ENCODE data around the gene SLC66A3. TPM values are rescaled to one million over a fixed set of nuclear protein-coding genes. Genes with fewer than 3 reads are reported as not detected.

SLC66A3 gene
- total RNA-seq = 11.5 TPM
- long read RNA-seq, partial matches to known transcripts = 0 of 4 reads
- long read RNA-seq, other reads (novel, unspliced or antisense) = 0 of 4 reads

GRCh38 chr2:11155381-11156035 is at the start of gene SLC66A3:
SLC66A3 (plus strand) TSS chr2:11155467; CDS start chr2:11155547, 80 bp downstream.
- intact Hi-C loops (cut with DNase I) = no loop called here

GRCh38 chr2:11109002-11109401 is 46.3 kb upstream of the SLC66A3 start:
- DNase-seq (ENCODE audit: missing footprints) (no peak), ATAC-seq (no peak)
- intact Hi-C loops (cut with DNase I) = no loop called here

More at GRCh38 chr2:11155381-11156035, at the start of gene SLC66A3:
- ATAC-seq (peak; percentile 91), DNase-seq (ENCODE audit: missing footprints) (no peak)

- intact Hi-C loops (cut with DNase I) = no loop called here
- ATAC-seq (no peak), DNase-seq (ENCODE audit: missing footprints) (no peak)
Observed at GRCh38 chr2:11112870-11113428, 42.3 kb upstream of the SLC66A3 start.

- DNase-seq (ENCODE audit: missing footprints) = no peak
- intact Hi-C loops (cut with DNase I) = no loop called here
- no peak for ATAC-seq
Observed at GRCh38 chr2:11117776-11118175, 37.5 kb upstream of the SLC66A3 start.

- intact Hi-C loops (cut with DNase I) = no loop called here
- ATAC-seq = no peak
- DNase-seq (ENCODE audit: missing footprints) = no peak
Observed at GRCh38 chr2:11118761-11119160, 36.5 kb upstream of the SLC66A3 start.

DNA sequence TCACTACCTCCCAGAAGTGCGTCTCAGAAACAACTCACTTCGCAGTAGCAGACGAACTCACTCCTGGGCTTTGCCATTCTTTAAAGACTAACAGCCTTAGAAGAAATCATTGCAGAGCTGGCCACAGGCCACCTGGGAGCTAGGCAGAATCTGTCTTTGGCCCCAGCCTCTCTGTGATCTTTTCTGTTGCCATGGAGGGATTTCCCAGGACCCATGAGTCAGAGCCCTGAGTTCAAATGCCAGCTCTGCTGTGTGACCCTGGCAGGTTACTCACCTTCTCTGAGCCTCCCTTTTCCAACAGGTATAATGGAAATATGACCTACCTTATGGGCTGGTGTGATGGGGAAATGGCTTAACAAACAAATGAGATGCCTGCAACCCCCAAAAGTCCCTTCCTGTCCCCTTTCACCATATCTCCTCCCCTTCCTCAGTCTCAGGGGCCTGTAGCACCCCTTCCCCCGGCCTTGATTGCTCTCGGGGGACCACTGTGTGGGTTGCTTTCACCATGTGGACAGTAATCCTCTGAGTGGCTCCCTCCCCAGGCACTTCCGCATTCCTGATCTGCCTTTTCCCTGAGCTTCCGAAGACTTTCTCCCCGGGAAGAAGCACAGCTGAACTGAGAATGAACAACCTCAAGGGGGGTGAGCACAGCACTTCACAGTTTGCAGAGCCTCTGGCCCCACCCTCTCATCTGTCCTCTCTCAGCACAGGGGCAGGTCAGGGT is 34.0 kb upstream of the SLC66A3 start:
- intact Hi-C loops (cut with DNase I) = no loop called here
- ATAC-seq = no peak
- DNase-seq (ENCODE audit: missing footprints) = no peak

DNA sequence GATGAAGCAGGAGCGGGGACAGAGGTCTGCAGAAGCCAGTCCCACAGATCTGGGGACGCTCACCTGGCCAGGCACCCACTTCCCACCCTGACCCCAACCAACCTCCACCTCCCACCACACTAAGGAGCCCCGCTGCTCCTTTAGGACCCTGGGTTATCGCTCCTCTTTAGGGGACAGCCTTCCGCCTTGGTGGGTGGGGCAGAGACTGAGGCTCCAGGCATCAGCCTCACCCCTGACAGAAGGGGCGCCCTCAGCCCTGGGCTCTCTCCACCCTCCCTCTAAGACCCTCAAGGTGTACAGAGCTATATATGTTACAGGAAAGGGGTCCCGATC is 33.5 kb upstream of the SLC66A3 start:
- intact Hi-C loops (cut with DNase I) = no loop called here
- ATAC-seq = no peak

DNA sequence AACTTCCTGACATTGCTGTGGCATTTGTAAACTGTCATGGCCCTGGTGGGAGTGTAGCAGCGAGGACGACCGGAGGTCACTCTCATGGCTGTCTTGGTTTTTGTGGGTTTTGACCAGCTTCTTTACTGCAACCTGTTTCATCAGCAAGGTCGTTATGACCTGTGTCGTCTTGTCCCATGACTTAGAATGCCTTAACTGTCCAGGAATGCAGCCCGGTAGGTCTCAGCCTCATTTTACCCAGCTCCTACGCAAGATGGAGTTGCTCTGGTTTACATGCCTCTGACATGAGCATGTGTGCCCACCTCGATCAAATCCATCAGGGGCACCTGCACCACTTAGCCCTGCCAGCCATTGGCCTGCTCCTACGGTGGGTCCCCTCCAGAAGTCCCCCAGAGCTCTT is 32.9 kb upstream of the SLC66A3 start:
- no peak for ATAC-seq
- intact Hi-C loops (cut with DNase I) = no loop called here
- no peak for DNase-seq (ENCODE audit: missing footprints)

More for the DNA sequence above, 33.5 kb upstream of the SLC66A3 start:
- no peak for DNase-seq (ENCODE audit: missing footprints)

DNA sequence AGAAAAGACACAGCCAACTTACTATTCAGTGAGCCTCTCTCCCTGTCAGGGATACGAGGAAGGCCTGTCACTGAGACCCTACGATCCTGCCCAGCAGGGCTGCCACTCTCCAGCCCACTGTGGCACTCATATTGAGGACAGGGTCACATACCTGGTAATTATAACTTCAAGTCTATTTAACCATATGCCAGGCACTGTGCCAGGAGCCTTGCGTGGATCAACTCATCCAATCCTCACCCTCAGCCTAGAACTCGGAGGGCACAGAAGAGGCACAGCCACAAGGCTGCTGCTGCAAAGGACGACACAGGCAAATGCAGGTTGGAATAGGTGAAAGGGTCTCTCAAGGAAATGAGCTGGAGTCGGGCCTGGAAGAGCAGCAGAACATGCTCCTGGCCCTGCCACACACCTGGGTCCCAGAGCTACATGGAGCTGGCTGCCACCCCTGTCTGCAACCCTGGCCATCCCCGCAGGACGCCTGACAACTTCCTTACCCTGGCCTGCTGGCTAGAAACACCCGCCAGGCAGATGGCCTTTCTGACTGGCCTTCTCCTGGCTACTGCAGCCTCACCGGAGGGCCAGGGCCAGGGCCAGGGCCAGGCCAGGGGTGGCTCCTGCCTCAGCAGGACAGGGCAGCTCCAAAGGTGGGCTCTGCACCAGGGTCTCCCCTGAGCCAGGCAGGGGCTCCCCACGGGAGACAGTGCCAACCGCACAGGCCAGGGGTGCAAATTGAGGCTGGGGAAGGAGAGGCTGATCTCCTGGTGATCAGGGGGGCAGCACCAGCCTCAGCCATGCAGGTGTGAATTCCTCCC is 32.1 kb upstream of the SLC66A3 start:
- DNase-seq (ENCODE audit: missing footprints) = no peak
- intact Hi-C loops (cut with DNase I) = no loop called here
- no peak for ATAC-seq

DNA sequence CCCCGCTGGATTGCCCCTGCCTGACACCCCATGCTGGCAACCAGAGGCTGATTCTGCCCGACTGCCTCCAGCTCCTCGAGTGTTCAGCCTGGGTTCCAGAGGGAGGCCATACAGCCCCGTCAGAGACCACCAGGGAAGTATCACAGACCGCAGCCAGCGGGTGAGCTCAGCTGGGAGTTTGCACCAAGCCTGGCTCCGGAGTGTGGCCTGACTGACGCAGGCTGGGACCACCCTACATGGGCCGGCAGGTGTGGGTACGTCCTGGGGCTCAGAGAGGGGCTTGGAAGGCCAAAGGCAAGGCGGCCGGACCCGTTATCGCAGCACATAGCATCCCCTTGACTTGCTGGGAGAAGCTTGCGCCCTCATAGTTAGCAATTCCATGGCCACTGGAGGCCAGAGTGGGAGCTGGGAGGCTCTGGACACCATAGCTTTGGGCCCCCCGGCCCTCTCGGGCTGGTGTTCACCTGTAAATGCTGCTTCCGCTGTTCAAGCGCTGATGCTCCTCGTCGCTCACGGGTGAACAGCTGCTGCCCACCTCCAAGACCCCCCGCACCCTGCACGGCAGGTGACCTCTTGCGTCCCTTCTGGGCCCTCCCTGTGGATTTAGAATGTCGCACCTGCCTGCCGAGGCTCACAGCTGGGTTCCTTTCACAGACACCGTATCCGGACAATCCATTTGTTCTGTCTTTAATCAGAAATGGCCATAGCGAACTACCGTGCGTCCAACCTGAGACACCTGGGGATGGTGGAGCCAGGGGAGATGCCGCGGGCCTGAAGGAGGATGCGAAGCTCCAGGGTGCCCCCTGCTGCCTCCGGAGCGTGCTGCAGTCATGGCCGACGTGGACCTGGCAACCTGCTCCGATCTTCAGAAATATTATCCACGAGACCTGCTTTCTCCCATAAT is 31.2 kb upstream of the SLC66A3 start:
- no peak for DNase-seq (ENCODE audit: missing footprints)
- no peak for ATAC-seq
- intact Hi-C loops (cut with DNase I) = loop anchor here (1.0 kb wide), 1 partner anchor 292 kb away; no protein-coding TSS in a partner anchor

- intact Hi-C loops (cut with DNase I) = loop anchor here (1.0 kb wide), 1 partner anchor 292 kb away; no protein-coding TSS in a partner anchor
- no peak for ATAC-seq
- DNase-seq (ENCODE audit: missing footprints) = no peak
Observed at GRCh38 chr2:11124760-11125068, 30.6 kb upstream of the SLC66A3 start.

DNA sequence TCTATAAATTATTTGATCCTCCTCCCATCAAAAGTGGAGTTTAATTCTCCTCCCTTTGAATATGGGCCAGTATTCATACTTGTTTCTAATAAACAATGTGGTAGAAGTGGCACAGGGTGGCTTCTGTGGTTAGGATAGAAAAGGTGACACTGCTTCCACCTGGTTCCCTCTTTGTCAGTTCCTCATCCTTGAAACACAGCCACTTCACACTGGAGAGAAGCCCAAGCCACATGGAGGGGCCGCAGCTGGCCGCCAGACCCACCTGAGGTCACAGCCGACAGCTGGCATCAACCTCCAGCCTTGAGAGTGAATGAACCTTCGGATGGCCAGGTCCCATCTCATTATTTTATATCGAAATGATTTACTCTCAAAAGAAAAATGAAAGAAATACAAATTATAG is 27.5 kb upstream of the SLC66A3 start:
- intact Hi-C loops (cut with DNase I) = no loop called here
- no peak for ATAC-seq
- DNase-seq (ENCODE audit: missing footprints) = no peak

GRCh38 chr2:11128243-11128951 is 26.9 kb upstream of the SLC66A3 start:
- ATAC-seq (no peak), DNase-seq (ENCODE audit: missing footprints) (no peak)
- intact Hi-C loops (cut with DNase I) = no loop called here

GRCh38 chr2:11129598-11130449 is 25.4 kb upstream of the SLC66A3 start:
- peak; percentile 43 for ATAC-seq
- no peak for DNase-seq (ENCODE audit: missing footprints)
- intact Hi-C loops (cut with DNase I) = loop anchor here (5.0 to 10.0 kb wide), 4 partner anchors 65 to 452 kb away; no protein-coding TSS in a partner anchor

DNA sequence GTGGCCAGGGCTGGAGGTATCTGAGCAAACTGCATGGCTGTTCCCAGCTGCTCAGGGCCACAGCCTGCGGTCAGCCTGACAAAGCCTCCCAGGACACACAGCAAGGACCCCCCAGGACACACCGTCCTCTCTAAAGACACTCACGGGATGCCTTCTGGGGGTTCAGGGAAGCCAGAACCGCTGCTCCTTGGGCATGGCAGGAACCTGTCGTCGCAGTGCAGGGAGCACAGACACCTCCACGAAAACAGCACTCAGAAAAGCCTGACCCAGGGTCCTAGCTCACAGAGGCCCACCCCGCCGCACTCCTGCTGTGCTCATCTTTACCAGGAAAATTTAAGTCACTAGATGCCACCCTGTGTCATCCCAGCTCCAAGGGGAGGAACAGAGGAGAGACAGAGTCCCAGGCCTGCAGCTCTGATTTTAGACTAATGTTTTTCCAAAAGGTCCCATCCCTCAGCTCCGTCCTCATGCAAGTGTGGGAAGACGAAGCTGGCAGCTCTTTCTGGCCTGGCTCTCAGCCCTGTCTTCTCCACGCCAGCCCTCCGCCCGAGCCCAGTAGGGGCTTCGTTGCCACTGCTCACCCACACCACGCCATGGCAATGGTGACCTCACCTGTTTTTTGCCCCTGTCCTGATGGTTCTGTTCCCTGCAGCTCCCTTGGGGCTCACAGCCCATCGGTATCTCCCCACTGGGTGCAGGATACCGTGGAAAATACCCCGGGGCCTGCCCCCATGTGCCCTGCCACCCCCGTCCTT is 23.9 kb upstream of the SLC66A3 start:
- DNase-seq (ENCODE audit: missing footprints) (no peak), ATAC-seq (no peak)
- intact Hi-C loops (cut with DNase I) = loop anchor here (5.0 to 10.0 kb wide), 4 partner anchors 63 to 451 kb away; no protein-coding TSS in a partner anchor

DNA sequence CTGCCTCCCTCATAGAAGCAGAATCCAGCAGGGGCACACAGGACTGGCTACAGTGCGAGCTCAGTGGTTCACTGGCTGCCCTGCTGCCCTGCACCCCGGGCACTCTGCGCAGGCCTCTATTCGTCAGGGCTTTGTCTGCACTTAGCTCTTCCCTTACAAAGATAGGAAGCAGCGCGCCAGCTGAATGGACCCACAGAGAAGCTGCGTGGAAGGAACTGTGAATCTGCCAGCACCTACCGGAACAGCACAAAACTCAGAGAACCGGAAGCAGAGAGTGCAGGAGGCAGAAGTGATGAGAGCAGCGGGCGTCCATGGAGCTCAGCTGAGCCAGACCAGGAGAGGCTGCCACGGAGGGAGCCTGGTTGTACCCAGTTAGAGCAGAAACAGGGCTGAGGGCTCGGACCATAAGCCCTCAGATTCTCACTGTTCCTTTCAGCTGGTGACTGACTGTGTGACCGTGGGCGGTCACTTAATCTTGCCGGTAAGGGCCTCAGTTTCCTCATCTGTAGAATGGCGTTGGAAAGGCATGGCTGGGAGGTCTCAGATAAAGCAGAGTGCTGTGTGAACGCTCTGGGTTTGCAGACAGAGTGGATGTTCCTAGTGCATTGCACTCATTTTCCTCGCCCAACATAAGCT is 23.1 kb upstream of the SLC66A3 start:
- intact Hi-C loops (cut with DNase I) = loop anchor here (5.0 to 10.0 kb wide), 4 partner anchors 63 to 450 kb away; no protein-coding TSS in a partner anchor
- no peak for ATAC-seq
- DNase-seq (ENCODE audit: missing footprints) = no peak

All from Right ventricle myocardium inferior (tissue), 1 donor.